ENCODE data around the gene TLE3. TPM values are rescaled to one million over a fixed set of nuclear protein-coding genes. Genes with fewer than 3 reads are reported as not detected.

Gene TLE3
- total RNA-seq, 4 donors from 2014 or later: 44.0 to 159 (median 78.8) TPM

- ATAC-seq (ENCODE audit: low FRiP score) (no peak), DNase-seq (ENCODE audit: low spot score) (no peak)
- TF ChIP-seq CTCF (IDR thresholded peaks at IDR 0.05): no peak
Measured at GRCh38 chr15:70133296-70133695, 35.6 kb upstream of the TLE3 start.

GRCh38 chr15:70132571-70132970 is 34.9 kb upstream of the TLE3 start:
- TF ChIP-seq CTCF (IDR thresholded peaks at IDR 0.05): no peak
- DNase-seq (ENCODE audit: low spot score) (no peak), ATAC-seq (ENCODE audit: low FRiP score) (no peak)

- no peak for DNase-seq (ENCODE audit: low spot score)
- ATAC-seq (ENCODE audit: low FRiP score): peak; percentile 78
Measured at GRCh38 chr15:70132139-70132538, 34.4 kb upstream of the TLE3 start.

GRCh38 chr15:70128414-70129140 is 30.9 kb upstream of the TLE3 start:
- ATAC-seq (ENCODE audit: low FRiP score) (no peak), DNase-seq (ENCODE audit: low spot score) (no peak)
- TF ChIP-seq CTCF (IDR thresholded peaks at IDR 0.05): no peak

More at GRCh38 chr15:70132139-70132538, 34.4 kb upstream of the TLE3 start:
- no peak for TF ChIP-seq CTCF (IDR thresholded peaks at IDR 0.05)

- ATAC-seq (ENCODE audit: low FRiP score): no peak
- DNase-seq (ENCODE audit: low spot score): no peak
- no peak for TF ChIP-seq CTCF (IDR thresholded peaks at IDR 0.05)
Measured at GRCh38 chr15:70127770-70128413, 30.2 kb upstream of the TLE3 start.

- peak; percentile 20 for DNase-seq (ENCODE audit: low spot score)
- no peak for ATAC-seq (ENCODE audit: low FRiP score)
- TF ChIP-seq CTCF (IDR thresholded peaks at IDR 0.05): no peak
Measured at GRCh38 chr15:70127288-70127746, 29.6 kb upstream of the TLE3 start.

GRCh38 chr15:70126362-70126761 is 28.6 kb upstream of the TLE3 start:
- ATAC-seq (ENCODE audit: low FRiP score) (no peak), DNase-seq (ENCODE audit: low spot score) (peak; percentile 3)
- TF ChIP-seq CTCF (IDR thresholded peaks at IDR 0.05): no peak

Data from omental fat pad (tissue), 4 donors.